Fibroblast of lung (primary cell): Measurements from ENCODE around the gene DLD. TPM values are rescaled to one million over a fixed set of nuclear protein-coding genes. Genes with fewer than 3 reads are reported as not detected.

Source experiments
- DNase-seq, 2 donors: peaks; one replicate each; pipeline versions ENCODE4 v3.0.0 to v3.0.0-alpha.2; 2010; ENCODE audit warnings: low read depth in 2 of 2
- H2AFZ ChIP-seq: 2 replicates; pipeline ENCODE4 v1.5.1; 2012; ENCODE audit warnings: low read length, control low read depth, inconsistent platforms
- H3K27ac ChIP-seq: 2 replicates; pipeline ENCODE4 v1.5.1; 2011; ENCODE audit warnings: low read length, control low read depth; ENCODE audit not compliant: insufficient read depth
- H3K27me3 ChIP-seq: 2 replicates; pipeline ENCODE4 v1.5.1; 2011; ENCODE audit warnings: mild to moderate bottlenecking, low read length; ENCODE audit not compliant: control insufficient read depth, insufficient read depth
- H3K36me3 ChIP-seq: 2 replicates; pipeline ENCODE4 v1.5.1; 2011; ENCODE audit warnings: low read length; ENCODE audit not compliant: control insufficient read depth, insufficient read depth
- H3K4me1 ChIP-seq: 2 replicates; pipeline ENCODE4 v1.5.1; 2011; ENCODE audit warnings: low read length; ENCODE audit not compliant: control insufficient read depth, insufficient read depth; ENCODE audit errors: extremely low read depth
- H3K4me2 ChIP-seq: 2 replicates; pipeline ENCODE4 v1.5.1; 2011; ENCODE audit warnings: low read length, control low read depth; ENCODE audit not compliant: insufficient read depth; ENCODE audit errors: extremely low read depth
- H3K4me3 ChIP-seq, 4 experiments: fragments of 200-600 bp in 1 of 4; sonication (generic) in 1 of 4; replicated peaks in 1 of 4; 2 replicates each; pipeline ENCODE4 v1.5.1; 2011 to 2016; ENCODE audit warnings: low read length in 4 of 4, low read depth in 3 of 4, mild to moderate bottlenecking in 3 of 4, control low read depth in 2 of 4, inconsistent platforms in 1 of 4, mixed read lengths in 1 of 4; ENCODE audit not compliant: insufficient read depth in 1 of 4; ENCODE audit errors: control extremely low read depth in 1 of 4
- H3K79me2 ChIP-seq: 2 replicates; pipeline ENCODE4 v1.5.1; 2012; ENCODE audit warnings: mild to moderate bottlenecking, low read length, inconsistent platforms; ENCODE audit not compliant: control insufficient read depth, insufficient read depth
- H3K9ac ChIP-seq: 2 replicates; pipeline ENCODE4 v1.5.1; 2011; ENCODE audit warnings: mild to moderate bottlenecking, low read length, control low read depth; ENCODE audit not compliant: insufficient read depth
- H3K9me3 ChIP-seq: 2 replicates; pipeline ENCODE4 v1.5.1; 2012; ENCODE audit warnings: low read depth, low read length; ENCODE audit not compliant: control insufficient read depth, insufficient read depth
- H4K20me1 ChIP-seq: 2 replicates; pipeline ENCODE4 v1.5.1; 2011; ENCODE audit warnings: low read length; ENCODE audit not compliant: control insufficient read depth, insufficient read depth; ENCODE audit errors: extremely low read depth
- EZH2 ChIP-seq: IDR thresholded peaks from 2 replicates; pipeline ENCODE4 v1.5.1; 2012; ENCODE audit warnings: low read length, control low read depth, mild to moderate bottlenecking; ENCODE audit errors: missing control alignments
- polyA plus RNA-seq, 2 donors: library from polyadenylated mRNA; depleted of rRNA in 1 of 2; stranded (reverse) in 1 of 2; unstranded in 1 of 2; fragments of >200 nt; gene quantifications; 2 replicates each; pipeline ENCODE4 v1.2.1, GENCODE V29; 2011 to 2012; ENCODE audit warnings: missing spikeins in 1 of 2
- total RNA-seq: library from RNA; depleted of rRNA; stranded (reverse); fragments of >200 nt; gene quantifications from 2 replicates; pipeline ENCODE4 v1.2.1, GENCODE V29; 2014
- TF ChIP-seq, protein P1 (sequence below), 2 donors: IDR thresholded peaks in 1 of 2; conservative IDR thresholded peaks in 1 of 2; 1 replicate in 1 of 2; 2 replicates in 1 of 2; pipeline ENCODE4 v1.5.1; 2011 to 2012; ENCODE audit warnings: low read length in 2 of 2, control low read depth in 1 of 2, inconsistent platforms in 1 of 2, low read depth in 1 of 2, mild to moderate bottlenecking in 1 of 2

The DLD gene
- total and polyA plus RNA-seq, 2 donors (not counting 1 experiment from before 2014, with no cell fraction given), result 48.6 to 160 TPM

DNA sequence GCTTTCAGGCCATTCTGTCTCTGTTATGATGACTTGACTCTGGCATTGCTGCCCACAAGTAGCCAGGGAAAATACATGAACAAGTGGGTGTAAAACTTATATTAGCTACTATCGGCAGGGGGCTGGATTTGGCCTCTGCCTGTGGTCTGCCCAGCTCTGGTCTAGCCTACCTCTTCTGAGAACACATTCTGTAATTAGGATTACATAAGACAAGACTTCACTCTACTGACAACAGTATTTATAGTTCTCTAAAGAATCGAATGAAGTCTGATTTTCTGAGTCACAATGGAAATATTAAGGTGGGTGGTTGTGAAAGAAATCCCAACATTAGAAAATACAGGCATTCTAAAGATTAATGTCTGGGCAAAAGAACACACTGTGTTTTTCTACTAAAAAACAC, 55.5 kb downstream of the DLD start:
- H3K9ac ChIP-seq, result no peak overlapping the region
- no peak overlapping the region for H3K4me3 ChIP-seq
- H3K4me1 ChIP-seq, result peaks cover 37% of the 10 kb centered on the region

DNA sequence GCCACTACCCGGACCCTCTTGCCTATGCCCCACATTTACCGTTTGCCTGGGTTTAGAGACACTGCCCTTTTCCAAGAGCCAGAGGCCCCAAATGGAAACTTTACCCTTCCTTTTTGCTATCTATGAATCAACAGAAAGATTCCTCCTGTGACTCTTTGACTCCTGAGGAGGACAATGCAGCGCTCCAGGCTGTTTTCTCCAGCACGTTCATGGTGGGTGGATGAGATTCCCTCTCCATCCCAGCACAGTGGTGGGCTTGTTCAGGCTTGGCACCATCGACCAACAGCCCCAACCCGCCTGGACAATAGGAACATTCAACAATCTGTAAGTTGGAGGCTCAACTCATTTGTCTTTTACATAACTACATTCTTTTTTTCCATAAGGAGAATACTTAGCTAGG, 55.9 kb downstream of the DLD start:
- no peak overlapping the region for H3K27ac ChIP-seq

More for the DNA sequence above, 55.5 kb downstream of the DLD start:
- DNase-seq, result peak in 1 of 2 donors; percentile 81
- no peaks in the 10 kb centered on the region for H3K27me3 ChIP-seq
- H3K36me3 ChIP-seq, result peaks cover 41% of the 10 kb centered on the region
- no peaks in the 10 kb centered on the region for H3K79me2 ChIP-seq
- no peak overlapping the region for H3K4me2 ChIP-seq
- no peaks in the 10 kb centered on the region for H4K20me1 ChIP-seq
- no peak for TF ChIP-seq EZH2
- TF ChIP-seq, protein P1, sequence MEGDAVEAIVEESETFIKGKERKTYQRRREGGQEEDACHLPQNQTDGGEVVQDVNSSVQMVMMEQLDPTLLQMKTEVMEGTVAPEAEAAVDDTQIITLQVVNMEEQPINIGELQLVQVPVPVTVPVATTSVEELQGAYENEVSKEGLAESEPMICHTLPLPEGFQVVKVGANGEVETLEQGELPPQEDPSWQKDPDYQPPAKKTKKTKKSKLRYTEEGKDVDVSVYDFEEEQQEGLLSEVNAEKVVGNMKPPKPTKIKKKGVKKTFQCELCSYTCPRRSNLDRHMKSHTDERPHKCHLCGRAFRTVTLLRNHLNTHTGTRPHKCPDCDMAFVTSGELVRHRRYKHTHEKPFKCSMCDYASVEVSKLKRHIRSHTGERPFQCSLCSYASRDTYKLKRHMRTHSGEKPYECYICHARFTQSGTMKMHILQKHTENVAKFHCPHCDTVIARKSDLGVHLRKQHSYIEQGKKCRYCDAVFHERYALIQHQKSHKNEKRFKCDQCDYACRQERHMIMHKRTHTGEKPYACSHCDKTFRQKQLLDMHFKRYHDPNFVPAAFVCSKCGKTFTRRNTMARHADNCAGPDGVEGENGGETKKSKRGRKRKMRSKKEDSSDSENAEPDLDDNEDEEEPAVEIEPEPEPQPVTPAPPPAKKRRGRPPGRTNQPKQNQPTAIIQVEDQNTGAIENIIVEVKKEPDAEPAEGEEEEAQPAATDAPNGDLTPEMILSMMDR (conservative IDR thresholded peaks at IDR 0.05 in 1 of 2, IDR thresholded peaks at IDR 0.05 in 1 of 2; ENCODE audit: low read depth in 1 of 2, low read length in 2 of 2), result no peak
- no peaks in the 10 kb centered on the region for H3K9me3 ChIP-seq
- H3K27ac ChIP-seq, result no peak overlapping the region
- no peak overlapping the region for H2AFZ ChIP-seq

DNA sequence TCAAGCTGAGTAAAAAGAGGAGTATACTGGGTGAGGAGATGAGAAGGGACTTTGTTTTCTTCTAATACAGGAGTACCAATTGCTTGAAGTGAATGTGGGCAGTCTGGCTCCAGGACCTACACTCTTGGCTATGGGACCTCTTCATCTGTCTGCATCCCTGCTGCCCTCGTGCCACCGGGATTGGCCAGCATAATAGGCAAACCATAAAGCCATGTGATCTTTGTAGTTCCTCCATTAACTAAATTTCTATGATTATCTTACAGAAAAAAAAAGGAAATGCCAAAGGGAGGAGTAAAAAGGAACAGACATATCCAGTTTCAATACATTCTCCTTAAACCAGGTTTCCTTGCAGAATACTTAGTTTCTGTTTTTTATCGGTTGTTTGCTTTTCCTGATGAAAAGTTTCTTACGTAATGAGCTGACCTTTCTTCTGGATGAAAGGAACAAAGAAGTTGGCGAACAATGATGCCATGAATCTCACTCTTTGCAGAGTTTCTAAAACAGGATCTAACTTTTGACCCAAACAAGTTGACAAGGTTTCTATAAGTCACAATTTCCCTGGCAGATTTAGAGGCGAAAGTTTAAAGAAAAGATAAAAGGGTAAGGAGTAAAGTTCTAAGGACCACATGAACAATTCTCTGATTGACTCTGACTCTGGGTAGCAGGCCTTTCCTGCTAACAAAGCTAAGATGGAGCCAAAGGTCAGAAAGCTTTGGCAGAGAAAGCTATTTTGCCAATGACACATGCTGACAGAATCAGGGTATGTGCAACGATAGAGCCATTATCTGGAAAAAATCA, 57.9 kb downstream of the DLD start:
- peaks cover 49% of the 10 kb centered on the region for H3K36me3 ChIP-seq

More for the DNA sequence above, 55.9 kb downstream of the DLD start:
- Histone ChIP-seq H3K4me1 (peaks cover 41% of the 10 kb centered on the region), H4K20me1 (no peaks in the 10 kb centered on the region), H3K9ac (no peak overlapping the region), H3K36me3 (peaks cover 45% of the 10 kb centered on the region), H3K9me3 (no peaks in the 10 kb centered on the region), H3K27me3 (no peaks in the 10 kb centered on the region), H2AFZ (no peak overlapping the region), H3K4me3 (no peak overlapping the region), H3K79me2 (no peaks in the 10 kb centered on the region), H3K4me2 (no peak overlapping the region)
- no peak for TF ChIP-seq EZH2
- TF ChIP-seq, protein P1 (conservative IDR thresholded peaks at IDR 0.05 in 1 of 2, IDR thresholded peaks at IDR 0.05 in 1 of 2; ENCODE audit: low read depth in 1 of 2, low read length in 2 of 2), result no peak
- DNase-seq, result peak in 1 of 2 donors; percentile 38

More for the DNA sequence above, 57.9 kb downstream of the DLD start:
- Histone ChIP-seq H3K4me1 (peaks cover 61% of the 10 kb centered on the region), H2AFZ (no peak overlapping the region), H3K79me2 (no peaks in the 10 kb centered on the region), H3K4me2 (peak overlapping the region; percentile 25), H3K4me3 (no peak overlapping the region), H3K27ac (peak overlapping the region; percentile 52), H3K9ac (no peak overlapping the region), H3K9me3 (no peaks in the 10 kb centered on the region), H3K27me3 (no peaks in the 10 kb centered on the region), H4K20me1 (no peaks in the 10 kb centered on the region)
- TF ChIP-seq EZH2, result no peak
- TF ChIP-seq, protein P1 (conservative IDR thresholded peaks at IDR 0.05 in 1 of 2, IDR thresholded peaks at IDR 0.05 in 1 of 2; ENCODE audit: low read depth in 1 of 2, low read length in 2 of 2), result no peak
- DNase-seq, result peak; percentile 93
